Thoracic aorta (tissue), 2 donors: ENCODE results near the gene LUZP4. TPM values are rescaled to one million over a fixed set of nuclear protein-coding genes. Genes with fewer than 3 reads are reported as not detected.

Experiments
- ATAC-seq: fragments of 150-250 bp; one replicate; pipeline ENCODE4 v1.8.0; 2017; ENCODE audit warnings: low read depth; ENCODE audit not compliant: insufficient number of reproducible peaks, low FRiP score
- DNase-seq: peaks from one replicate; pipeline ENCODE4 v3.0.0-alpha.2; 2020; ENCODE audit warnings: low spot score
- H3K27ac ChIP-seq, 2 donors: fragments of 200-600 bp; sonication (generic); 1 replicate in 1 of 2; 2 replicates in 1 of 2; pipeline ENCODE4 v1.5.1; 2016; ENCODE audit warnings: mild to moderate bottlenecking in 2 of 2, moderate library complexity in 2 of 2
- H3K27me3 ChIP-seq: fragments of 200-600 bp; sonication (generic); replicated peaks from 2 replicates; pipeline ENCODE4 v1.6.0; 2016; ENCODE audit warnings: mild to moderate bottlenecking; ENCODE audit not compliant: insufficient read depth
- H3K36me3 ChIP-seq: fragments of 200-600 bp; sonication (generic); one replicate; pipeline ENCODE4 v1.5.1; 2016
- H3K4me1 ChIP-seq, 2 donors: fragments of 200-600 bp; sonication (generic); 1 replicate in 1 of 2; 2 replicates in 1 of 2; pipeline versions ENCODE4 v1.5.1 to v1.6.0; 2016; ENCODE audit warnings: low read depth in 2 of 2, mild to moderate bottlenecking in 1 of 2; ENCODE audit not compliant: control insufficient read depth in 1 of 2
- H3K4me3 ChIP-seq: fragments of 200-600 bp; sonication (generic); 2 replicates; pipeline ENCODE4 v1.5.1; 2016; ENCODE audit warnings: mild to moderate bottlenecking
- H3K9me3 ChIP-seq: fragments of 200-600 bp; sonication (generic); 2 replicates; pipeline ENCODE4 v1.5.1; 2016
- CTCF ChIP-seq: fragments of 200-600 bp; sonication (generic); IDR thresholded peaks from one replicate; pipeline ENCODE4 v1.5.1; 2019; ENCODE audit warnings: antibody characterized with exemption
- total RNA-seq, 2 donors: library from RNA; depleted of rRNA; stranded (reverse); fragments of >200 nt; gene quantifications; one replicate each; pipeline versions ENCODE4 v1.1.0 to v1.2.3, GENCODE V29; 2016

LUZP4 gene
- total RNA-seq, 2 donors from 2014 or later: not detected

GRCh38 chrX:115333446-115333845 is 43.9 kb downstream of the LUZP4 start:
- peak overlapping the region; percentile 63 to 73 for H3K27ac ChIP-seq

GRCh38 chrX:115337491-115338144 is 48.1 kb downstream of the LUZP4 start:
- Histone ChIP-seq H3K36me3 (no peaks in the 10 kb centered on the region), H3K27ac (peak overlapping the region in 1 of 2 donors; percentile 55), H3K27me3 (no peaks in the 10 kb centered on the region), H3K4me3 (no peak overlapping the region), H3K9me3 (no peaks in the 10 kb centered on the region), H3K4me1 (peaks cover 4 to 56% of the 10 kb centered on the region in 2 donors)
- ATAC-seq: no peak
- DNase-seq: no peak
- no peak for TF ChIP-seq CTCF

More at GRCh38 chrX:115333446-115333845, 43.9 kb downstream of the LUZP4 start:
- ATAC-seq (no peak), DNase-seq (no peak)
- Histone ChIP-seq H3K27me3 (no peaks in the 10 kb centered on the region), H3K4me1 (peaks cover 0 to 44% of the 10 kb centered on the region in 2 donors), H3K36me3 (no peaks in the 10 kb centered on the region), H3K9me3 (no peaks in the 10 kb centered on the region), H3K4me3 (no peak overlapping the region)
- no peak for TF ChIP-seq CTCF

- no peaks in the 10 kb centered on the region for H3K36me3 ChIP-seq
- no peak for TF ChIP-seq CTCF
- H3K27me3 ChIP-seq: no peaks in the 10 kb centered on the region
- peaks cover 4 to 58% of the 10 kb centered on the region in 2 donors for H3K4me1 ChIP-seq
- H3K4me3 ChIP-seq: no peak overlapping the region
- DNase-seq: no peak
- peak overlapping the region in 1 of 2 donors; percentile 17 for H3K27ac ChIP-seq
- ATAC-seq: no peak
- no peaks in the 10 kb centered on the region for H3K9me3 ChIP-seq
Observed at GRCh38 chrX:115339441-115340025, 50.0 kb downstream of the LUZP4 start.

DNA sequence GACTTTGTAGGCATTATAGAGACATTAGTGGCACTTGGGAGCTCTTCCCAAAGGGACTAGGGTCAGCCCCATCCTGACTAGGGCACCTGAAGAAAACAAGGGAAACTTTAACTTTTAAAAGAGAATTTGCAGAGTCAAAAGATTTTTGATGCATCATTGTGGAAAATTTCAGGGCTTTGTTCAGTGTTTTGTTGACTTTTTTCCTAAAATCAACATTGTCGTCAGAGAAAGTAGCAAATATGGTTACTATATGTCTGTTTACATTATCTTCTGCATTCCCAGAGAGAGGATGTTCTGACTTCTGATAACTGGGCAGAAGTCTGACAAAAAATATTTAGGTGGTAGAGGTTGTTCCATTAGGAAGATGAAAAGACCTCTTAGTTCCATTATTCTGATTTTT is 51.9 kb downstream of the LUZP4 start:
- TF ChIP-seq CTCF: no peak
- no peak overlapping the region for H3K4me3 ChIP-seq
- peaks cover 10 to 64% of the 10 kb centered on the region in 2 donors for H3K4me1 ChIP-seq
- H3K27me3 ChIP-seq: no peaks in the 10 kb centered on the region
- no peaks in the 10 kb centered on the region for H3K36me3 ChIP-seq
- no peaks in the 10 kb centered on the region for H3K9me3 ChIP-seq
- no peak overlapping the region for H3K27ac ChIP-seq
- no peak for ATAC-seq
- DNase-seq: no peak

GRCh38 chrX:115344885-115345614 is 55.5 kb downstream of the LUZP4 start:
- Histone ChIP-seq H3K9me3 (no peaks in the 10 kb centered on the region), H3K36me3 (no peaks in the 10 kb centered on the region), H3K27ac (peak overlapping the region; percentile 79 to 89), H3K27me3 (no peaks in the 10 kb centered on the region), H3K4me3 (no peak overlapping the region), H3K4me1 (peaks cover 9 to 39% of the 10 kb centered on the region in 2 donors)
- DNase-seq (peak; percentile 52), ATAC-seq (peak; percentile 95)
- no peak for TF ChIP-seq CTCF
